NCI-H524 (cell line): ENCODE data around the gene JAGN1.
A peak's percentile ranks its signal among the peaks of the same experiment; 100 is the strongest.
"Not testable (repeated sequence)": the region's sequence is repeated elsewhere in the genome, so short reads cannot be mapped to it uniquely, and the experiment has no call there.

ENCODE experiments used
- DNase-seq, 2 experiments: peaks; one replicate each; lab custom pipeline; 2025; lab: John Stamatoyannopoulos, UW

JAGN1 gene

GRCh38 chr3:9917820-9918219 lies 27.4 kb downstream of the JAGN1 start:
- DNase-seq, result no peak

- no peak for DNase-seq
Observed at GRCh38 chr3:9918261-9919038, 28.0 kb downstream of the JAGN1 start.

- no peak for DNase-seq
Observed at GRCh38 chr3:9928158-9928557, 37.7 kb downstream of the JAGN1 start.

- DNase-seq, result peak in 1 of 2 experiments; percentile 13
Observed at GRCh38 chr3:9930804-9931418, 40.5 kb downstream of the JAGN1 start.

GRCh38 chr3:9932535-9932842 lies 42.1 kb downstream of the JAGN1 start:
- DNase-seq, result no peak

- peak; percentile 34 to 81 for DNase-seq
Observed at GRCh38 chr3:9932843-9933560, 42.6 kb downstream of the JAGN1 start.

GRCh38 chr3:9933561-9934234 lies 43.3 kb downstream of the JAGN1 start, which contains the start of gene CRELD1:
Gene CRELD1, plus strand, starts transcription at chr3:9933834. Its CDS starts 605 bp downstream, at chr3:9934439.
- peak; percentile 49 to 80 for DNase-seq

GRCh38 chr3:9934235-9934621 lies 43.8 kb downstream of the JAGN1 start:
- no peak for DNase-seq

GRCh38 chr3:9934993-9935392 lies 44.6 kb downstream of the JAGN1 start:
- DNase-seq, result no peak

GRCh38 chr3:9935966-9936510 lies 45.6 kb downstream of the JAGN1 start:
- no peak for DNase-seq

GRCh38 chr3:9937486-9938238 lies 47.3 kb downstream of the JAGN1 start:
- no peak for DNase-seq

- DNase-seq, result no peak
Observed at GRCh38 chr3:9938966-9939365, 48.6 kb downstream of the JAGN1 start.

GRCh38 chr3:9939906-9940305 lies 49.5 kb downstream of the JAGN1 start:
- DNase-seq, result not testable (repeated sequence)

GRCh38 chr3:9940746-9941145 lies 50.3 kb downstream of the JAGN1 start:
- no peak for DNase-seq

GRCh38 chr3:9942164-9942563 lies 51.8 kb downstream of the JAGN1 start:
- DNase-seq, result no peak

GRCh38 chr3:9942934-9943690 lies 52.7 kb downstream of the JAGN1 start:
- DNase-seq, result no peak
